HepG2 (cell line): ENCODE results near the gene BPI. TPM values are rescaled to one million over a fixed set of nuclear protein-coding genes. Genes with fewer than 3 reads are reported as not detected.

Source experiments
- ATAC-seq: fragments of 200-7000 bp; cut with Tn5 transposase; 3 replicates; pipeline ENCODE4 v1.9.1; 2020; ENCODE audit warnings: mild to moderate bottlenecking, moderate library complexity
- BruUV-seq: library from RNA; stranded (reverse); fragments of 400-500 nt; replicated peaks from 2 replicates; lab custom pipeline; 2021; lab: Mats Ljungman, UMichigan
- CTCF ChIA-PET: fragments of 300-600 bp; formaldehyde crosslinking; extraction: SDS; loops from one replicate; lab custom pipeline; 2021; ENCODE audit warnings: low total read pairs, inconsistent platforms, low intra/inter-chr PET ratio; lab: Yijun Ruan, JAX
- POLR2A ChIA-PET: fragments of 350-600 bp; sonication (Branson Sonifier 250); formaldehyde crosslinking; loops from one replicate; lab custom pipeline; 2020; ENCODE audit warnings: antibody characterized with exemption, inconsistent platforms; lab: Yijun Ruan, JAX
- DNase-seq: peaks from one replicate; pipeline ENCODE4 v3.0.0-alpha.2; 2015; ENCODE audit warnings: low spot score
- FAIRE-seq: peaks from 3 replicates; lab custom pipeline; 2011; peaks lifted over from hg19 to GRCh38; lab: Jason Lieb, UNC
- H2AFZ ChIP-seq: one replicate; pipeline ENCODE4 v1.6.1; 2011; ENCODE audit warnings: low read length, inconsistent platforms
- H3K27ac ChIP-seq: fragments of 300-600 bp; 3 replicates; pipeline ENCODE4 v1.8.0; 2011; ENCODE audit warnings: mixed run types, mild to moderate bottlenecking, mixed read lengths, low read length, inconsistent platforms; ENCODE audit not compliant: insufficient read depth; ENCODE audit errors: extremely low read length
- H3K27me3 ChIP-seq, 2 experiments: fragments of 200-600 bp in 1 of 2; 2 replicates in 1 of 2; 3 replicates in 1 of 2; pipeline versions ENCODE4 v1.6.0 to v1.8.0; 2011; ENCODE audit warnings: low read length in 2 of 2, mild to moderate bottlenecking in 2 of 2, moderate library complexity in 2 of 2, inconsistent platforms in 1 of 2; ENCODE audit not compliant: insufficient read depth in 2 of 2, control insufficient read depth in 1 of 2
- H3K36me3 ChIP-seq, 2 experiments: fragments of 200-600 bp in 1 of 2; replicated peaks in 1 of 2; 2 replicates in 1 of 2; 3 replicates in 1 of 2; pipeline versions ENCODE4 v1.5.1 to v1.8.0; 2011; ENCODE audit warnings: low read length in 2 of 2, inconsistent platforms in 1 of 2; ENCODE audit not compliant: insufficient read depth in 2 of 2, control insufficient read depth in 1 of 2
- H3K4me1 ChIP-seq: 2 replicates; pipeline ENCODE4 v1.5.1; 2012; ENCODE audit warnings: low read length, inconsistent platforms; ENCODE audit not compliant: insufficient read depth
- H3K4me2 ChIP-seq: 2 replicates; pipeline ENCODE4 v1.6.0; 2011; ENCODE audit warnings: low read depth, low read length, inconsistent platforms
- H3K4me3 ChIP-seq, 3 experiments: fragments of 200-600 bp in 1 of 3; sonication (generic), shearing (Covaris generic) in 1 of 3; replicated peaks in 1 of 3; 2 replicates each; pipeline ENCODE4 v1.5.1; 2011 to 2016; ENCODE audit warnings: low read length in 3 of 3, inconsistent platforms in 2 of 3, low read depth in 2 of 3, mild to moderate bottlenecking in 2 of 3, control low read depth in 1 of 3, mixed read lengths in 1 of 3; ENCODE audit not compliant: insufficient read depth in 1 of 3
- H3K79me2 ChIP-seq: one replicate; pipeline ENCODE4 v1.6.1; 2011; ENCODE audit warnings: low read length, inconsistent platforms; ENCODE audit not compliant: insufficient read depth
- H3K9ac ChIP-seq: 2 replicates; pipeline ENCODE4 v1.6.0; 2011; ENCODE audit warnings: mild to moderate bottlenecking, low read depth, low read length, inconsistent platforms; ENCODE audit not compliant: insufficient read depth
- H3K9me3 ChIP-seq: 2 replicates; pipeline ENCODE4 v1.5.1; 2012; ENCODE audit warnings: mild to moderate bottlenecking, low read length
- H4K20me1 ChIP-seq: 2 replicates; pipeline ENCODE4 v1.6.0; 2011; ENCODE audit warnings: inconsistent platforms, mild to moderate bottlenecking, low read length, moderate library complexity; ENCODE audit not compliant: insufficient read depth
- CEBPG ChIP-seq: IDR thresholded peaks from 2 replicates; pipeline ENCODE4 v1.6.1; 2016
- CENPX ChIP-seq: sonication (generic); formaldehyde crosslinking; IDR thresholded peaks from 2 replicates; pipeline ENCODE4 v1.9.0; 2021; ENCODE audit warnings: mild to moderate bottlenecking, missing genetic modification reagents, moderate library complexity
- CREM ChIP-seq, 2 experiments: sonication (generic) in 1 of 2; formaldehyde crosslinking in 1 of 2; IDR thresholded peaks; 2 replicates each; pipeline versions ENCODE4 v1.4.0 to v1.6.1; 2016 to 2020; ENCODE audit warnings: antibody characterized with exemption in 1 of 2, mild to moderate bottlenecking in 1 of 2, missing genetic modification reagents in 1 of 2
- ETV6 ChIP-seq: sonication (generic); formaldehyde crosslinking; conservative IDR thresholded peaks from 2 replicates; pipeline ENCODE4 v1.4.0; 2020; ENCODE audit warnings: missing genetic modification reagents
- GABPA ChIP-seq, 2 experiments: IDR thresholded peaks; 2 replicates each; pipeline ENCODE4 v1.6.1; 2011 to 2016; ENCODE audit warnings: low read depth in 2 of 2, low read length in 1 of 2, missing biosample characterization in 1 of 2, missing genetic modification characterization in 1 of 2
- HDAC2 ChIP-seq: sonication (generic); formaldehyde crosslinking; IDR thresholded peaks from 2 replicates; pipeline ENCODE4 v1.4.0; 2020; ENCODE audit warnings: missing genetic modification reagents
- JARID2 ChIP-seq: sonication (generic); formaldehyde crosslinking; IDR thresholded peaks from 2 replicates; pipeline ENCODE4 v1.8.1; 2023; ENCODE audit warnings: missing genetic modification reagents, inconsistent platforms; ENCODE audit not compliant: insufficient replicate concordance
- PITX1 ChIP-seq: sonication (generic); formaldehyde crosslinking; IDR thresholded peaks from 2 replicates; pipeline ENCODE4 v1.5.1; 2020; ENCODE audit warnings: mild to moderate bottlenecking, missing genetic modification reagents
- SALL1 ChIP-seq: sonication (generic); formaldehyde crosslinking; IDR thresholded peaks from 2 replicates; pipeline ENCODE4 v1.8.0; 2022; ENCODE audit warnings: mild to moderate bottlenecking, missing genetic modification reagents
- SMC3 ChIP-seq: IDR thresholded peaks from 2 replicates; pipeline ENCODE4 v1.6.1; 2011; ENCODE audit warnings: low read length, improper control_type of control experiment
- SRSF4 ChIP-seq: fragments of 200-400 bp; formaldehyde crosslinking; IDR thresholded peaks from one replicate; pipeline ENCODE4 v1.6.1; 2018; ENCODE audit warnings: mild to moderate bottlenecking, low read depth, low read length, moderate library complexity; ENCODE audit not compliant: poor library complexity, severe bottlenecking
- TARDBP ChIP-seq: sonication (generic); formaldehyde crosslinking; IDR thresholded peaks from 2 replicates; pipeline ENCODE4 v1.8.0; 2022; ENCODE audit warnings: mild to moderate bottlenecking, missing genetic modification reagents
- TBX2 ChIP-seq: sonication (generic); formaldehyde crosslinking; IDR thresholded peaks from 2 replicates; pipeline ENCODE4 v1.5.0; 2020; ENCODE audit warnings: missing genetic modification reagents, mild to moderate bottlenecking, borderline replicate concordance
- ZBTB20 ChIP-seq: sonication (generic); formaldehyde crosslinking; IDR thresholded peaks from 2 replicates; pipeline ENCODE4 v1.8.1; 2023; ENCODE audit warnings: missing genetic modification reagents, low read depth, mild to moderate bottlenecking, borderline replicate concordance
- ZFP36L2 ChIP-seq: sonication (generic); formaldehyde crosslinking; IDR thresholded peaks from 2 replicates; pipeline ENCODE4 v1.4.0; 2020; ENCODE audit warnings: missing genetic modification reagents
- ZMYM2 ChIP-seq: sonication (generic); formaldehyde crosslinking; IDR thresholded peaks from 2 replicates; pipeline ENCODE4 v1.8.0; 2022; ENCODE audit warnings: mild to moderate bottlenecking, missing genetic modification reagents
- ZMYM3 ChIP-seq: sonication (generic); formaldehyde crosslinking; IDR thresholded peaks from 2 replicates; pipeline ENCODE4 v1.5.1; 2020; ENCODE audit warnings: mild to moderate bottlenecking, missing genetic modification reagents
- ZNF138 ChIP-seq: sonication (generic); formaldehyde crosslinking; IDR thresholded peaks from 2 replicates; pipeline ENCODE4 v1.5.0; 2020; ENCODE audit warnings: mild to moderate bottlenecking, low read depth, missing genetic modification reagents
- ZNF629 ChIP-seq: sonication (generic); formaldehyde crosslinking; conservative IDR thresholded peaks from 2 replicates; pipeline ENCODE4 v1.5.0; 2020; ENCODE audit warnings: missing genetic modification reagents
- ZNF891 ChIP-seq: sonication (generic); formaldehyde crosslinking; IDR thresholded peaks from 2 replicates; pipeline ENCODE4 v1.5.0; 2020; ENCODE audit warnings: mild to moderate bottlenecking, missing genetic modification reagents
- WGBS: methylation state at CpG from one replicate; pipeline ENCODE4 v1.1.6; 2017; ENCODE audit warnings: low lambda C conversion rate; 5-methylcytosine and 5-hydroxymethylcytosine counted together
- in situ Hi-C: cut with HindIII; loops from 2 replicates; pipeline ENCODE4 v1.10.0; 2017; ENCODE audit warnings: low pct_unique_long_range_greater_than_20kb; ENCODE audit not compliant: extremely low pct_ligation_motif_present
- intact Hi-C: fragments of 100-400 bp; cut with micrococcal nuclease; formaldehyde crosslinking; loops from one replicate; pipeline ENCODE4 v1.10.0; 2022; ENCODE audit not compliant: unreplicated experiment
- polyA plus RNA-seq, 8 experiments: library from polyadenylated mRNA; depleted of rRNA in 3 of 8; stranded (reverse) in 7 of 8; unstranded in 1 of 8; fragments of >200 nt; fragmentation: Illumina TruSeq in 4 of 8; extraction: Trizol in 4 of 8; gene quantifications; 2 replicates each; pipeline versions ENCODE4 v1.2.1 to v1.2.3, GENCODE V29; 2011 to 2016; ENCODE audit warnings: low read depth in 4 of 8, missing spikeins in 1 of 8, mixed read lengths in 1 of 8; ENCODE audit not compliant: insufficient read depth in 1 of 8
- total RNA-seq, 5 experiments: library from RNA; depleted of rRNA; stranded (reverse); fragments of >200 nt; fragmentation: Illumina TruSeq; extraction: Trizol; gene quantifications; 2 replicates each; pipeline ENCODE4 v1.2.3, GENCODE V29; 2016; ENCODE audit warnings: low read depth in 1 of 5
- TF ChIP-seq, protein P1 (sequence below): sonication (generic); formaldehyde crosslinking; IDR thresholded peaks from 2 replicates; pipeline ENCODE4 v1.5.1; 2020; ENCODE audit warnings: missing genetic modification reagents, mild to moderate bottlenecking, borderline replicate concordance
- TF ChIP-seq, protein P2 (sequence below): sonication (generic); formaldehyde crosslinking; IDR thresholded peaks from 2 replicates; pipeline ENCODE4 v1.4.0; 2020; ENCODE audit warnings: mild to moderate bottlenecking, missing genetic modification reagents
- TF ChIP-seq, protein P3 (sequence below): sonication (generic); formaldehyde crosslinking; IDR thresholded peaks from 2 replicates; pipeline ENCODE4 v1.5.1; 2020; ENCODE audit warnings: missing genetic modification reagents, mild to moderate bottlenecking, borderline replicate concordance

Gene BPI
- total and polyA plus RNA-seq, 2 of the 13 experiments (the other 11 are each of a cell fraction or from before 2014, with no cell fraction given), result not detected

DNA sequence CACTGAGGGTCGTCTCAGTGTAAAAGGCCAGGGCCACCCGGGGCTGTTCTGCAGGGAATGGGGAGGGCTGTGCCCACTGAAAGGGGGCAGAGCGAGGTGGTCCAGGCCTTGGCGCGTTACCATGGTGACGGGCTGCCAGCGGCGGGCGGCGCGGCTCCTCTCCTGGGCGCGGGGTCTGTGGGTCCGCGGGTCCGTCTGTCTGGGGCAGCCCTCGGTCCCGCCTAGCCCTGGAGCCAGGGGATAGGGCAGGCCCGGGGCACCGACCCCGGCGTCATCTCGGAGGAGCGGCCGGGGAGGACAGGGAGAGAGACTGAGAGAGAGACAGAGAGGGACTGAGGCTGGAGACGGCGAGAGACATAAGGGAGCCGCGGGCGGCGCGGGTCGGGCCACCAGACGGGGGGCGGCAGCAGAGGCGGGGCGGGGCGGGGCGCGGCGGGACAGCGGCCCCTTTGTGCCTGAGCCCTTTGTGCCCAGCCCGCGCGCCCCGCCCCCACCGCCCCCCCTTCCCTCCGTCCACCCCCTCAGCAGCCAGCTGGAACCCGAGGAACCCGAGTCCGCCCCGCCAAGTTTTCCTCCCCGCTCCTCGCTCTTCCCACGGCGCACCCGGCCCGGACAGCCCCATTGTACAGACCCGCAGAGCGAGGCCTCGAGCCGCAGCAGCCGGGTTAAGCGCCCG, 43.4 kb upstream of the BPI start, which contains the start of gene KIAA1755:
TSS of gene KIAA1755 (minus strand) at position 358 of the 676 bp plus-strand sequence. CDS start at position 123, 235 bp downstream.
- ChIA-PET CTCF (no interaction called here), POLR2A (no interaction called here)
- H3K36me3 ChIP-seq, result no peaks in the 10 kb centered on the region
- no peak within 1 kb of the TSS for H3K9ac ChIP-seq
- H3K27ac ChIP-seq, result no peak within 1 kb of the TSS
- peaks cover 19% of the 10 kb centered on the region for H3K4me1 ChIP-seq
- in situ Hi-C loops, result no loop called here
- H3K4me3 ChIP-seq, result peak within 1 kb of the TSS; percentile 6 to 53 (median 9); a peak in 2 of 6 replicates
- H3K27me3 ChIP-seq, result peaks cover 5 to 19% of the 10 kb centered on the region in 2 experiments; a peak in 4 of 5 replicates
- no TSS peak for BruUV-seq
- ATAC-seq (peak; percentile 72), FAIRE-seq (no peak), DNase-seq (peak; percentile 37)
- H2AFZ ChIP-seq, result no peak within 1 kb of the TSS
- 15% methylated on average over 56 of the region's 65 CpGs for WGBS
- H4K20me1 ChIP-seq, result no peaks in the 10 kb centered on the region
- no peaks in the 10 kb centered on the region for H3K79me2 ChIP-seq
- intact Hi-C loops, result no loop called here
- H3K9me3 ChIP-seq, result no peaks in the 10 kb centered on the region
- H3K4me2 ChIP-seq, result peak within 1 kb of the TSS; percentile 64
- TF ChIP-seq PITX1 (CRISPR knock-in tag) (no peak), TARDBP (no peak), ZFP36L2 (CRISPR knock-in tag) (no peak), HDAC2 (CRISPR knock-in tag) (no peak), CENPX (CRISPR knock-in tag) (no peak), SRSF4 (no peak), TBX2 (CRISPR knock-in tag) (0 out of 2 replicates have a peak, but pooled peaks have one; percentile 17), JARID2 (CRISPR knock-in tag) (no peak), ZMYM2 (CRISPR knock-in tag) (0 out of 2 replicates have a peak, but pooled peaks have one; percentile 30), ZBTB20 (no peak), ZNF138 (CRISPR knock-in tag) (0 out of 2 replicates have a peak, but pooled peaks have one; percentile 58), ETV6 (CRISPR knock-in tag) (no peak), CREM (IDR thresholded peaks at IDR 0.05) (no peak), CREM (CRISPR knock-in tag; IDR thresholded peaks at IDR 0.05) (no peak), SMC3 (no peak), CEBPG (CRISPR knock-in tag) (no peak), GABPA (IDR thresholded peaks at IDR 0.05; ENCODE audit: low read depth, low read length) (no peak), GABPA (CRISPR knock-in tag; IDR thresholded peaks at IDR 0.05; ENCODE audit: low read depth) (no peak), SALL1 (no peak), ZMYM3 (CRISPR knock-in tag) (no peak; the same call in none of the 2 replicates), ZNF629 (CRISPR knock-in tag) (peak; percentile 96), ZNF891 (CRISPR knock-in tag) (0 out of 2 replicates have a peak, but pooled peaks have one; percentile 64)
- TF ChIP-seq, protein P1, sequence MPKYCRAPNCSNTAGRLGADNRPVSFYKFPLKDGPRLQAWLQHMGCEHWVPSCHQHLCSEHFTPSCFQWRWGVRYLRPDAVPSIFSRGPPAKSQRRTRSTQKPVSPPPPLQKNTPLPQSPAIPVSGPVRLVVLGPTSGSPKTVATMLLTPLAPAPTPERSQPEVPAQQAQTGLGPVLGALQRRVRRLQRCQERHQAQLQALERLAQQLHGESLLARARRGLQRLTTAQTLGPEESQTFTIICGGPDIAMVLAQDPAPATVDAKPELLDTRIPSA (CRISPR knock-in tag), result no peak
- TF ChIP-seq, protein P2, sequence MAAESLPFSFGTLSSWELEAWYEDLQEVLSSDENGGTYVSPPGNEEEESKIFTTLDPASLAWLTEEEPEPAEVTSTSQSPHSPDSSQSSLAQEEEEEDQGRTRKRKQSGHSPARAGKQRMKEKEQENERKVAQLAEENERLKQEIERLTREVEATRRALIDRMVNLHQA (CRISPR knock-in tag), result no peak
- TF ChIP-seq, protein P3, sequence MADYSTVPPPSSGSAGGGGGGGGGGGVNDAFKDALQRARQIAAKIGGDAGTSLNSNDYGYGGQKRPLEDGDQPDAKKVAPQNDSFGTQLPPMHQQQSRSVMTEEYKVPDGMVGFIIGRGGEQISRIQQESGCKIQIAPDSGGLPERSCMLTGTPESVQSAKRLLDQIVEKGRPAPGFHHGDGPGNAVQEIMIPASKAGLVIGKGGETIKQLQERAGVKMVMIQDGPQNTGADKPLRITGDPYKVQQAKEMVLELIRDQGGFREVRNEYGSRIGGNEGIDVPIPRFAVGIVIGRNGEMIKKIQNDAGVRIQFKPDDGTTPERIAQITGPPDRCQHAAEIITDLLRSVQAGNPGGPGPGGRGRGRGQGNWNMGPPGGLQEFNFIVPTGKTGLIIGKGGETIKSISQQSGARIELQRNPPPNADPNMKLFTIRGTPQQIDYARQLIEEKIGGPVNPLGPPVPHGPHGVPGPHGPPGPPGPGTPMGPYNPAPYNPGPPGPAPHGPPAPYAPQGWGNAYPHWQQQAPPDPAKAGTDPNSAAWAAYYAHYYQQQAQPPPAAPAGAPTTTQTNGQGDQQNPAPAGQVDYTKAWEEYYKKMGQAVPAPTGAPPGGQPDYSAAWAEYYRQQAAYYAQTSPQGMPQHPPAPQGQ (CRISPR knock-in tag), result no peak
